ENCODE results near the gene PRG2. TPM values are rescaled to one million over a fixed set of nuclear protein-coding genes. Genes with fewer than 3 reads are reported as not detected.

PRG2 gene
- total and polyA plus RNA-seq, 2 of the 13 experiments (the other 11 are each of a cell fraction or from before 2014, with no cell fraction given) = not detected

DNA sequence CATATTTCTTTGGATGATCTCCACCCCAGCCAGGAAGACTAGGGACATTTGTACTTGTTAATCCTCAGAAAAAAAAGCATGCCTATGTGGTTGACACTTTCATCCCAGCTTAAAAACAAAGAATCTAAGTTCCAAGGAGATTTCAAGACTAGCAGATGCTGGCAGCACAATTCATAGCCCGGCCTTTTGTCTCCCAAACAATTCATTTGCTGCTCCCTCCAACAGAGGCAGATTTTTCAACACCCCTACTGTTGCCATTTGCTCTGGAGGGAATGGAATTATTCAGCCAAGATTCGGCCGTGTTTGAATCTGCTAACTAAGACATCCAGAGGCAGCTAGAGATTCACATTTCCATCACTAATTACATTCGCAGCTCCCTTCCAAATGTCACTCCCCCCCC, 37.0 kb downstream of the PRG2 start:
- ATAC-seq (no peak), FAIRE-seq (no peak), DNase-seq (ENCODE audit: low spot score) (no peak)
- Histone ChIP-seq H3K36me3 (replicated peaks in 1 of 2; ENCODE audit: control insufficient read depth in 1 of 2, insufficient read depth in 2 of 2, low read length in 2 of 2) (no peaks in the 10 kb centered on the region), H3K4me1 (ENCODE audit: insufficient read depth, low read length) (peaks cover 14% of the 10 kb centered on the region), H3K27ac (ENCODE audit: extremely low read length, insufficient read depth, low read length) (no peak overlapping the region), H3K4me2 (ENCODE audit: low read depth, low read length) (no peak overlapping the region), H3K9me3 (ENCODE audit: low read length) (no peaks in the 10 kb centered on the region), H3K27me3 (ENCODE audit: control insufficient read depth in 1 of 2, insufficient read depth in 2 of 2, low read length in 2 of 2) (peaks cover 0 to 11% of the 10 kb centered on the region in 2 experiments; a peak in 4 of 5 replicates), H3K9ac (ENCODE audit: insufficient read depth, low read depth, low read length) (no peak overlapping the region), H3K79me2 (ENCODE audit: insufficient read depth, low read length) (no peaks in the 10 kb centered on the region), H3K4me3 (replicated peaks in 1 of 3; ENCODE audit: insufficient read depth in 1 of 3, low read depth in 2 of 3, low read length in 3 of 3) (no peak overlapping the region), H2AFZ (ENCODE audit: low read length) (no peak overlapping the region), H4K20me1 (ENCODE audit: insufficient read depth, low read length) (no peaks in the 10 kb centered on the region)
- 37% methylated on average over 4 of the region's 4 CpGs for WGBS (ENCODE audit: low lambda C conversion rate)
- intact Hi-C loops (cut with micrococcal nuclease; ENCODE audit: unreplicated experiment) (no loop called here), in situ Hi-C loops (cut with HindIII; ENCODE audit: extremely low pct_ligation_motif_present, low pct_unique_long_range_greater_than_20kb) (loop anchor here (10.0 kb wide), 1 partner anchor 509 kb away; no protein-coding TSS in a partner anchor)
- ChIA-PET POLR2A (no interaction called here), CTCF (ENCODE audit: low intra/inter-chr PET ratio, low total read pairs) (no interaction called here)
- TF ChIP-seq ZNF441 (CRISPR knock-in tag; IDR thresholded peaks at IDR 0.05; ENCODE audit: borderline replicate concordance) = no peak
- TF ChIP-seq, protein P1, sequence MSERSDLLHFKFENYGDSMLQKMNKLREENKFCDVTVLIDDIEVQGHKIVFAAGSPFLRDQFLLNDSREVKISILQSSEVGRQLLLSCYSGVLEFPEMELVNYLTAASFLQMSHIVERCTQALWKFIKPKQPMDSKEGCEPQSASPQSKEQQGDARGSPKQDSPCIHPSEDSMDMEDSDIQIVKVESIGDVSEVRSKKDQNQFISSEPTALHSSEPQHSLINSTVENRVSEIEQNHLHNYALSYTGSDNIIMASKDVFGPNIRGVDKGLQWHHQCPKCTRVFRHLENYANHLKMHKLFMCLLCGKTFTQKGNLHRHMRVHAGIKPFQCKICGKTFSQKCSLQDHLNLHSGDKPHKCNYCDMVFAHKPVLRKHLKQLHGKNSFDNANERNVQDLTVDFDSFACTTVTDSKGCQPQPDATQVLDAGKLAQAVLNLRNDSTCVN (CRISPR knock-in tag; IDR thresholded peaks at IDR 0.05; ENCODE audit: borderline replicate concordance) = no peak
- no TSS peak for BruUV-seq (replicated peaks)

DNA sequence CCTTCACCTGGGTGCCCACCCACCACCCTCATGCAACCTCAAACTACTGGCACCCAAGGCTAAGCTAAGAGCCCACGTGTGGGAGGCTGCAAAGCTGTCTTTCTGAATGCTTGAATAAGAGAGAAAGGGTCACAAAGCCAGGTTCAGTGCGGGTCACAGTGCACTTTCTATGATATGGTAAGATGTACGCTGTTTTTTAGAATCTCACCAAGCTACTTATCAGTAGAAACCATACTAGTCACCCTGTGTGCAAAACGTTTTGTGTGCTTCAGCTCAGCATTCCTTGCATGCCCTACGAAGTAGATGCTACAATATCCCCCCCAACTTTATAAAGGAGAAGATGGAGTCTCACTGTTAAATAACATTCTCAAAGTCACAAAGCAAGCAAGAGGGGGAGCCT, 37.4 kb downstream of the PRG2 start:
- BruUV-seq (replicated peaks) = no TSS peak
- intact Hi-C loops (cut with micrococcal nuclease; ENCODE audit: unreplicated experiment) (no loop called here), in situ Hi-C loops (cut with HindIII; ENCODE audit: extremely low pct_ligation_motif_present, low pct_unique_long_range_greater_than_20kb) (loop anchor here (10.0 kb wide), 1 partner anchor 508 kb away; no protein-coding TSS in a partner anchor)
- Histone ChIP-seq H3K4me3 (replicated peaks in 1 of 3; ENCODE audit: insufficient read depth in 1 of 3, low read depth in 2 of 3, low read length in 3 of 3) (no peak overlapping the region), H3K4me1 (ENCODE audit: insufficient read depth, low read length) (peaks cover 18% of the 10 kb centered on the region), H2AFZ (ENCODE audit: low read length) (no peak overlapping the region), H3K36me3 (replicated peaks in 1 of 2; ENCODE audit: control insufficient read depth in 1 of 2, insufficient read depth in 2 of 2, low read length in 2 of 2) (no peaks in the 10 kb centered on the region), H3K9me3 (ENCODE audit: low read length) (no peaks in the 10 kb centered on the region), H3K27me3 (ENCODE audit: control insufficient read depth in 1 of 2, insufficient read depth in 2 of 2, low read length in 2 of 2) (peaks cover 0 to 11% of the 10 kb centered on the region in 2 experiments; a peak in 4 of 5 replicates), H3K4me2 (ENCODE audit: low read depth, low read length) (no peak overlapping the region), H3K9ac (ENCODE audit: insufficient read depth, low read depth, low read length) (no peak overlapping the region), H4K20me1 (ENCODE audit: insufficient read depth, low read length) (no peaks in the 10 kb centered on the region), H3K27ac (ENCODE audit: extremely low read length, insufficient read depth, low read length) (no peak overlapping the region), H3K79me2 (ENCODE audit: insufficient read depth, low read length) (no peaks in the 10 kb centered on the region)
- WGBS (ENCODE audit: low lambda C conversion rate) = 25% methylated on average over 4 of the region's 5 CpGs
- ATAC-seq = no peak
- DNase-seq (ENCODE audit: low spot score) = no peak
- ChIA-PET POLR2A (no interaction called here), CTCF (ENCODE audit: low intra/inter-chr PET ratio, low total read pairs) (no interaction called here)
- FAIRE-seq = no peak
- TF ChIP-seq PHF21A (CRISPR knock-in tag; IDR thresholded peaks at IDR 0.05) (no peak), SP4 (CRISPR knock-in tag; IDR thresholded peaks at IDR 0.05) (no peak), KLF16 (CRISPR knock-in tag; IDR thresholded peaks at IDR 0.05) (no peak), GTF2F1 (IDR thresholded peaks at IDR 0.05; ENCODE audit: low read length) (no peak), ZBTB38 (CRISPR knock-in tag; IDR thresholded peaks at IDR 0.05) (no peak), PHB2 (IDR thresholded peaks at IDR 0.05; ENCODE audit: partially characterized antibody) (no peak), KAT7 (CRISPR knock-in tag; IDR thresholded peaks at IDR 0.05; ENCODE audit: borderline replicate concordance) (no peak)
- TF ChIP-seq, protein P2, sequence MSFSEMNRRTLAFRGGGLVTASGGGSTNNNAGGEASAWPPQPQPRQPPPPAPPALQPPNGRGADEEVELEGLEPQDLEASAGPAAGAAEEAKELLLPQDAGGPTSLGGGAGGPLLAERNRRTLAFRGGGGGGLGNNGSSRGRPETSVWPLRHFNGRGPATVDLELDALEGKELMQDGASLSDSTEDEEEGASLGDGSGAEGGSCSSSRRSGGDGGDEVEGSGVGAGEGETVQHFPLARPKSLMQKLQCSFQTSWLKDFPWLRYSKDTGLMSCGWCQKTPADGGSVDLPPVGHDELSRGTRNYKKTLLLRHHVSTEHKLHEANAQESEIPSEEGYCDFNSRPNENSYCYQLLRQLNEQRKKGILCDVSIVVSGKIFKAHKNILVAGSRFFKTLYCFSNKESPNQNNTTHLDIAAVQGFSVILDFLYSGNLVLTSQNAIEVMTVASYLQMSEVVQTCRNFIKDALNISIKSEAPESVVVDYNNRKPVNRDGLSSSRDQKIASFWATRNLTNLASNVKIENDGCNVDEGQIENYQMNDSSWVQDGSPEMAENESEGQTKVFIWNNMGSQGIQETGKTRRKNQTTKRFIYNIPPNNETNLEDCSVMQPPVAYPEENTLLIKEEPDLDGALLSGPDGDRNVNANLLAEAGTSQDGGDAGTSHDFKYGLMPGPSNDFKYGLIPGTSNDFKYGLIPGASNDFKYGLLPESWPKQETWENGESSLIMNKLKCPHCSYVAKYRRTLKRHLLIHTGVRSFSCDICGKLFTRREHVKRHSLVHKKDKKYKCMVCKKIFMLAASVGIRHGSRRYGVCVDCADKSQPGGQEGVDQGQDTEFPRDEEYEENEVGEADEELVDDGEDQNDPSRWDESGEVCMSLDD (CRISPR knock-in tag; IDR thresholded peaks at IDR 0.05; ENCODE audit: borderline replicate concordance) = no peak
- TF ChIP-seq, protein P3, sequence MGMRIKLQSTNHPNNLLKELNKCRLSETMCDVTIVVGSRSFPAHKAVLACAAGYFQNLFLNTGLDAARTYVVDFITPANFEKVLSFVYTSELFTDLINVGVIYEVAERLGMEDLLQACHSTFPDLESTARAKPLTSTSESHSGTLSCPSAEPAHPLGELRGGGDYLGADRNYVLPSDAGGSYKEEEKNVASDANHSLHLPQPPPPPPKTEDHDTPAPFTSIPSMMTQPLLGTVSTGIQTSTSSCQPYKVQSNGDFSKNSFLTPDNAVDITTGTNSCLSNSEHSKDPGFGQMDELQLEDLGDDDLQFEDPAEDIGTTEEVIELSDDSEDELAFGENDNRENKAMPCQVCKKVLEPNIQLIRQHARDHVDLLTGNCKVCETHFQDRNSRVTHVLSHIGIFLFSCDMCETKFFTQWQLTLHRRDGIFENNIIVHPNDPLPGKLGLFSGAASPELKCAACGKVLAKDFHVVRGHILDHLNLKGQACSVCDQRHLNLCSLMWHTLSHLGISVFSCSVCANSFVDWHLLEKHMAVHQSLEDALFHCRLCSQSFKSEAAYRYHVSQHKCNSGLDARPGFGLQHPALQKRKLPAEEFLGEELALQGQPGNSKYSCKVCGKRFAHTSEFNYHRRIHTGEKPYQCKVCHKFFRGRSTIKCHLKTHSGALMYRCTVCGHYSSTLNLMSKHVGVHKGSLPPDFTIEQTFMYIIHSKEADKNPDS (CRISPR knock-in tag; IDR thresholded peaks at IDR 0.05) = no peak
